ENCODE data around the gene INTS11. TPM values are rescaled to one million over a fixed set of nuclear protein-coding genes. Genes with fewer than 3 reads are reported as not detected.
A peak's percentile ranks its signal among the peaks of the same experiment; 100 is the strongest.

The INTS11 gene
- polyA plus RNA-seq, 1 experiment, result 52.8 TPM

GRCh38 chr1:1365875-1366698 lies 41.6 kb upstream of the INTS11 start:
- no peak for TF ChIP-seq CTCF (IDR thresholded peaks at IDR 0.05; ENCODE audit: low read depth, low read length)
- DNase-seq (ENCODE audit: low read depth, low spot score), result no peak
- H3K27ac ChIP-seq (ENCODE audit: low read depth, low read length), result no peak overlapping the region
- H3K27me3 ChIP-seq (ENCODE audit: control insufficient read depth, insufficient read depth, low read length), result no peaks in the 10 kb centered on the region
- ChIA-PET CTCF (interaction anchor here (0.8 kb wide), 1 partner anchor 8 kb away, joined by 3 read pairs; no protein-coding TSS in a partner anchor), POLR2A (no interaction called here)
- no peak overlapping the region for H3K4me3 ChIP-seq (ENCODE audit: low read depth, low read length)
- H3K9me3 ChIP-seq (ENCODE audit: control insufficient read depth, insufficient read depth, low read length), result no peaks in the 10 kb centered on the region; the same call in 1 of the 2 replicates

GRCh38 chr1:1364266-1364665 lies 39.8 kb upstream of the INTS11 start:
- Histone ChIP-seq H3K27me3 (ENCODE audit: control insufficient read depth, insufficient read depth, low read length) (no peaks in the 10 kb centered on the region), H3K27ac (ENCODE audit: low read depth, low read length) (no peak overlapping the region), H3K4me3 (ENCODE audit: low read depth, low read length) (no peak overlapping the region), H3K9me3 (ENCODE audit: control insufficient read depth, insufficient read depth, low read length) (no peaks in the 10 kb centered on the region; the same call in 1 of the 2 replicates)
- CTCF ChIA-PET, result no interaction called here
- no peak for DNase-seq (ENCODE audit: low read depth, low spot score)
- POLR2A ChIA-PET, result interaction anchor here (0.9 kb wide), 1 partner anchor 11 kb away, joined by 3 read pairs; the partner anchor contains the start of gene AURKAIP1
- TF ChIP-seq CTCF (IDR thresholded peaks at IDR 0.05; ENCODE audit: low read depth, low read length), result no peak

GRCh38 chr1:1361982-1362423 lies 37.5 kb upstream of the INTS11 start:
- TF ChIP-seq CTCF (IDR thresholded peaks at IDR 0.05; ENCODE audit: low read depth, low read length), result peak; percentile 52
- no peaks in the 10 kb centered on the region; the same call in 1 of the 2 replicates for H3K9me3 ChIP-seq (ENCODE audit: control insufficient read depth, insufficient read depth, low read length)
- no peak overlapping the region for H3K4me3 ChIP-seq (ENCODE audit: low read depth, low read length)
- no peaks in the 10 kb centered on the region for H3K27me3 ChIP-seq (ENCODE audit: control insufficient read depth, insufficient read depth, low read length)
- ChIA-PET CTCF (interaction anchor here (1.8 kb wide), 1 partner anchor 10 kb away, joined by 10 read pairs; no protein-coding TSS in a partner anchor), POLR2A (interaction anchor here (0.5 to 1.0 kb wide), 5 partner anchors 10 to 251 kb away, joined by 3 to 7 read pairs (median 4); partner anchors contain the start of gene AURKAIP1)
- peak; percentile 66 for DNase-seq (ENCODE audit: low read depth, low spot score)
- peak overlapping the region; percentile 99 for H3K27ac ChIP-seq (ENCODE audit: low read depth, low read length)

- DNase-seq (ENCODE audit: low read depth, low spot score), result no peak
- peak overlapping the region; percentile 99 for H3K27ac ChIP-seq (ENCODE audit: low read depth, low read length)
- POLR2A ChIA-PET, result interaction anchor here (0.7 to 1.0 kb wide), 4 partner anchors 10 to 97 kb away, joined by 3 to 7 read pairs (median 4); partner anchors contain the start of gene AURKAIP1
- no peaks in the 10 kb centered on the region; the same call in 1 of the 2 replicates for H3K9me3 ChIP-seq (ENCODE audit: control insufficient read depth, insufficient read depth, low read length)
- H3K27me3 ChIP-seq (ENCODE audit: control insufficient read depth, insufficient read depth, low read length), result no peaks in the 10 kb centered on the region
- no peak for TF ChIP-seq CTCF (IDR thresholded peaks at IDR 0.05; ENCODE audit: low read depth, low read length)
- no peak overlapping the region for H3K4me3 ChIP-seq (ENCODE audit: low read depth, low read length)
- CTCF ChIA-PET, result interaction anchor here (1.8 kb wide), 1 partner anchor 11 kb away, joined by 10 read pairs; no protein-coding TSS in a partner anchor
Observed at GRCh38 chr1:1361233-1361981, 36.9 kb upstream of the INTS11 start.
